Measurements from ENCODE around the gene TGM4. TPM values are rescaled to one million over a fixed set of nuclear protein-coding genes. Genes with fewer than 3 reads are reported as not detected.

The TGM4 gene
- total and polyA plus RNA-seq, 9 donors = not detected

MicroRNA genes within 50 kb of the gene (microRNA counts, 767-probe panel; counts per million panel counts)
- microRNA hsa-miR-564 = 530 counts per million, percentile 78 among the panel's probes with 10 or more counts

Other genes with a start within 250 kb of the TGM4 start
- 10 to 100 TPM; 15.1 to 27.0 (median 20.3) TPM for gene ZNF197, start 249.6 kb upstream of the TGM4 start, total RNA-seq
- 10 to 100 TPM; 11.3 to 11.8 TPM for gene ZNF197, start 249.6 kb upstream of the TGM4 start, polyA plus RNA-seq
- gene ZNF35, start 225.9 kb upstream of the TGM4 start, total RNA-seq = 10 to 100 TPM in 1 of 7 donors, 1 to 10 TPM in 6; 4.4 to 14.2 (median 7.2) TPM
- 1 to 10 TPM; 2.7 to 5.4 TPM for gene ZNF35, start 225.9 kb upstream of the TGM4 start, polyA plus RNA-seq
- 10 to 100 TPM in 2 of 7 donors, 1 to 10 TPM in 5; 6.1 to 11.2 (median 8.3) TPM for gene ZNF502, start 161.9 kb upstream of the TGM4 start, total RNA-seq
- gene ZNF502, start 161.9 kb upstream of the TGM4 start, polyA plus RNA-seq = 1 to 10 TPM; 4.1 to 5.5 TPM
- gene ZNF501, start 145.0 kb upstream of the TGM4 start, total RNA-seq = 1 to 10 TPM; 2.0 to 9.0 (median 5.8) TPM
- gene ZNF501, start 145.0 kb upstream of the TGM4 start, polyA plus RNA-seq = 1 to 10 TPM; 3.3 to 3.4 TPM
- gene KIAA1143, start 113.0 kb upstream of the TGM4 start, total RNA-seq = 10 to 100 TPM; 23.7 to 55.4 (median 37.3) TPM
- gene KIAA1143, start 113.0 kb upstream of the TGM4 start, polyA plus RNA-seq = 10 to 100 TPM; 22.4 to 44.6 TPM
- gene KIF15, start 112.8 kb upstream of the TGM4 start, total RNA-seq = under 1 TPM in 6 of 7 donors, not detected in 1; 0.15 to 0.99 (median 0.37) TPM
- under 1 TPM; 0.31 to 0.35 TPM for gene KIF15, start 112.8 kb upstream of the TGM4 start, polyA plus RNA-seq
- 10 to 100 TPM; 11.2 to 24.0 (median 14.6) TPM for gene TMEM42, start 12.7 kb upstream of the TGM4 start, total RNA-seq
- gene TMEM42, start 12.7 kb upstream of the TGM4 start, polyA plus RNA-seq = 10 to 100 TPM; 11.8 to 27.5 TPM
- 10 to 100 TPM; 28.6 to 63.1 (median 46.2) TPM for gene ZDHHC3, start 101.6 kb downstream of the TGM4 start, total RNA-seq
- 10 to 100 TPM; 30.6 to 81.2 TPM for gene ZDHHC3, start 101.6 kb downstream of the TGM4 start, polyA plus RNA-seq
- gene EXOSC7, start 101.6 kb downstream of the TGM4 start, total RNA-seq = 10 to 100 TPM; 28.3 to 39.3 (median 36.8) TPM
- gene EXOSC7, start 101.6 kb downstream of the TGM4 start, polyA plus RNA-seq = 10 to 100 TPM; 34.5 to 35.4 TPM
- 10 to 100 TPM in 3 of 7 donors, 1 to 10 TPM in 4; 2.9 to 18.2 (median 7.5) TPM for gene CLEC3B, start 151.7 kb downstream of the TGM4 start, total RNA-seq
- gene CLEC3B, start 151.7 kb downstream of the TGM4 start, polyA plus RNA-seq = 10 to 100 TPM; 12.2 to 63.5 TPM

All from ovary (tissue), 9 donors.